Retinal pigment epithelial cell (primary cell): ENCODE results near the gene OR51B5.
"Not testable (repeated sequence)": the region's sequence is repeated elsewhere in the genome, so short reads cannot be mapped to it uniquely, and the experiment has no call there.

ENCODE experiments used
- DNase-seq: peaks from one replicate; pipeline ENCODE4 v3.0.0-alpha.2; 2010; ENCODE audit warnings: low read depth
- H3K4me3 ChIP-seq: 2 replicates; pipeline ENCODE4 v1.5.1; 2011; ENCODE audit warnings: mild to moderate bottlenecking, low read length, control low read depth, moderate library complexity
- TF ChIP-seq, protein P1 (sequence below): conservative IDR thresholded peaks from 2 replicates; pipeline ENCODE4 v1.5.1; 2011; ENCODE audit warnings: low read depth, low read length, control low read depth, inconsistent platforms

OR51B5 gene

DNA sequence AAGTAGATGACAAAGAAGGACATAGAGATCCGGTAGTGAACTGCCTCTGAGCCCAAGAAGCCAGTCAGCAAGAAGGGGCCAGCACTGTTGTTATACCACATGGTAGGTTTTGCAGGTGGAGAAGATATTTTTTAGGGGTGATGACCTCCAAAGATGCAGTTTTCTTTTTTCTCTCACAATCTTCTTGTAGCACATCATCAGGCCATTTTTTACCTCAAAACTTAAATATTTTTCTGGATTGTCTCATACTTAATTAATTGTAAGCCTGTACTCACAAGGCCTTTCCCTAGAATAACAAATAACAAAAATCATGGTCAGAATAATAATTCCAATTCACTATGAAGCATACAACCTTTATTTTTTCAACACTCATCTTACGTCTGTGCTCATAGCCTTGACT, 41.5 kb downstream of the OR51B5 start, which contains the start of gene OR51B4:
TSS of gene OR51B4 (minus strand) at position 101 of the 400 bp plus-strand sequence. CDS start at position 101, 0 bp downstream.
- H3K4me3 ChIP-seq: no peak within 1 kb of the TSS
- DNase-seq: no peak
- TF ChIP-seq, protein P1, sequence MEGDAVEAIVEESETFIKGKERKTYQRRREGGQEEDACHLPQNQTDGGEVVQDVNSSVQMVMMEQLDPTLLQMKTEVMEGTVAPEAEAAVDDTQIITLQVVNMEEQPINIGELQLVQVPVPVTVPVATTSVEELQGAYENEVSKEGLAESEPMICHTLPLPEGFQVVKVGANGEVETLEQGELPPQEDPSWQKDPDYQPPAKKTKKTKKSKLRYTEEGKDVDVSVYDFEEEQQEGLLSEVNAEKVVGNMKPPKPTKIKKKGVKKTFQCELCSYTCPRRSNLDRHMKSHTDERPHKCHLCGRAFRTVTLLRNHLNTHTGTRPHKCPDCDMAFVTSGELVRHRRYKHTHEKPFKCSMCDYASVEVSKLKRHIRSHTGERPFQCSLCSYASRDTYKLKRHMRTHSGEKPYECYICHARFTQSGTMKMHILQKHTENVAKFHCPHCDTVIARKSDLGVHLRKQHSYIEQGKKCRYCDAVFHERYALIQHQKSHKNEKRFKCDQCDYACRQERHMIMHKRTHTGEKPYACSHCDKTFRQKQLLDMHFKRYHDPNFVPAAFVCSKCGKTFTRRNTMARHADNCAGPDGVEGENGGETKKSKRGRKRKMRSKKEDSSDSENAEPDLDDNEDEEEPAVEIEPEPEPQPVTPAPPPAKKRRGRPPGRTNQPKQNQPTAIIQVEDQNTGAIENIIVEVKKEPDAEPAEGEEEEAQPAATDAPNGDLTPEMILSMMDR: no peak

DNA sequence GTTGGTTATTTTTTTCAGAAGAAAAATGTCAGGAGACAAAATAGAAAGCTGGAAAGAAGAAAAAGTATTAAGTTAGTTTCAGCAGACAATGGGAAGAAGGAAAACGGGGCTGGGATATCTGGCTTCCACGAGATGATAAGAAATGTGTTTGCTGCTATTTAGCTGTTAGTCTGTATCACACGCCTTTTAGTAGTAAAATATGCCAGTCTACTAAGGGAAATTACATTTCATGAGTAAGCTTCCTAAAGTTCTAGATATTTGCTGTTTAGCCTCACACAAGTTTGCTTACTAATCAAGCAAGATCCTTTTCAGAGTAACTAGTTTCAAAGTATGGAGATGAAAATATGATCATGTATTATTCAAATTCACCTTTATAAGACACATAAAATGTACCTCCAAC, 43.1 kb downstream of the OR51B5 start:
- TF ChIP-seq, protein P1: no peak
- no peak for DNase-seq
- no peak overlapping the region for H3K4me3 ChIP-seq

DNA sequence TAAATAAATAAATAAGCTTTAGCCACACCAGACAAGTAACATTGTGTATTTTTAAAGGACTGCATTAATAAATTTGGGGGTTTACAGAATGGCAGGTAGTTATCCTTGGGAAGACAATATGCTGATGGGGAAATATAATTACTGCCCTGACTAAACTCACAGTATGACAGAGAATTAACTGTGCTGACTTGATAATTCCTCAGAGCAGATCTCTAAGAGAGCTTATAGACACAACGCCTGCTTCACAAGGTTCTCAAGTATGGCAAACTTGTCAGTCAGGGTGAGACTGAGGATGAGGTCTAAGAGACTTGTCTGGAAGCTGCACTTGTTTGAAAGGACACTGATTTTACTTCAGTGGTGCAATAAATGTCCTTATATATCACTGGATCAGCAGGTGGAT, 44.9 kb downstream of the OR51B5 start:
- TF ChIP-seq, protein P1: no peak
- H3K4me3 ChIP-seq: no peak overlapping the region
- DNase-seq: no peak

DNA sequence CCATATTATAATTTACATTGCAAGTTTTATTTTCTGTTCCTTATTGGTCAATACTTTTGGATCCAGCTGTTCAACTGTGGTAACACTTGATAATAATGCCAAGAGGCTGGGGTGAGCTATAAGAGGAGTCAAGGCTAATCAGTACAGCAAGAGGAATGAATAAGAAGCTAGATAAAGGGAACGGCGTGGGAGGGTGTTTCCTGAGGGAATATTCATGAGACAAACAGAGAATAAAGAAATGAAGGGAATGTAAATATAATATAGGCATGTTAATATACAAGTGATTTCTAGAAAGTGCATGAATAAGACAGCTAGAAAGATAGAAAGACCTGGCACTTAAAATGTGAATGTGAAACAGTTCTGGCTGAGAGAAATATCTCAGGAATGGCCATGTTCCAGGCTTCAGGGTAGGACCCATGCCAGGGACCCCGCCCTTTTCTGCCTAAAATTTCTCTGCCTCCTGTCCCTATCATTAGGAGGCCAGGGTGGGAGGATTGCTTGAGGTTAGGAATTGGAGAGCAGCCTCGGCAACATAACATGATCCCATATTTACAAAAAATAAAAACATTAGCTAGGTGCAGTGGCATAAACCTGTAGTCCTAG, 45.5 kb downstream of the OR51B5 start:
- no peak for DNase-seq
- no peak overlapping the region for H3K4me3 ChIP-seq
- TF ChIP-seq, protein P1: no peak

DNA sequence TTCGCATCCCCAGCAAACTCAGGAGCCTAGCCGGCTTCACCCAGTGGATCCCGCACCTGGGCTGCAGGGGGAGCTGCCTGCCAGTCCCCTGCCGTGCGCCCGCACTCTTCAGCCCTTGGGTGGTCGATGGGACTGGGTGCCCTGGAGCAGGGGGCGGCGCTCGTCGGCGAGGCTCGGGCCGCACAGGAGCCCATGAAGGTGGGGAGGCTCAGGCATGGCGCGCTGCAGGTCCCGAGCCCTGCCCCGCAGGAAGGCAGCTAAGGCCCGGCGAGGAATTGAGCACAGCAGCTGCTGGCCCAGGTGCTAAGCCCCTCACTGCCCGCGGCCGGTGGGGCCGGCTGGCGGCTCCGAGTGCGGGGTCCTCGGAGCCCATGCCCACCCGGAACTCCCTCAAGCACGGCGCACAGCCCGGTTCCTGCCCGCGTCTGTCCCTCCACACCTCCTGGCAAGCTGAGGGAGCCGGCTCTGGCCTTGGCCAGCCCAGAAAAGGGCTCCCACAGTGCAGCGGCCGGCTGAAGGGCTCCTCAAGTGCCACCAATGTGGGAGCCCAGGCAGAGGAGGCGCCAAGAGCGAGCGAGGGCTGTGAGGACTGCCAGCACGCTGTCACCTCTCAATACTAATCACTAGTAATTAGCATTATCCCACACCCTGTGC, 48.9 kb downstream of the OR51B5 start:
- not testable (repeated sequence) for H3K4me3 ChIP-seq, DNase-seq

DNA sequence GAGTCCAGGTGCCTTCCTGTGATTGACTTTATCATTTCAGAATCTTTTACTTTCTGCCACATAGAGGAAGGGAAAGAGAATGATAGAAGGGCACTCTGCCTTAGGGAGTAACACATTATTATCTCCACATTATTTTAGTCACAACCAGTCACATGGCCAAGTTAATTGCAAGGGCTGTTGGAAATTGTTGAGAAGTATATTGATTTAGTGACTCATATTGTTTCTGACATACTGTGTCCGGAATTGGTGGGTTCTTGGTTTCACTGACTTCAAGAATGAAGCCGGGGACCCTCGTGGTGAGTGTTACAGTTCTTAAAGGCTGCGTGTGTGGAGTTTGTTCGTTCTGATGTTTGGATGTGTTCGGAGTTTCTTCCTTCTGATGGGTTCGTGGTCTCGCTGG, 50.3 kb downstream of the OR51B5 start:
- TF ChIP-seq, protein P1: no peak
- no peak for DNase-seq
- H3K4me3 ChIP-seq: no peak overlapping the region
